ENCODE data around the gene ELAVL4. TPM values are rescaled to one million over a fixed set of nuclear protein-coding genes. Genes with fewer than 3 reads are reported as not detected.

ELAVL4 gene
- total RNA-seq, 4 donors from 2014 or later, result 0.18 TPM; not detected in 3

DNA sequence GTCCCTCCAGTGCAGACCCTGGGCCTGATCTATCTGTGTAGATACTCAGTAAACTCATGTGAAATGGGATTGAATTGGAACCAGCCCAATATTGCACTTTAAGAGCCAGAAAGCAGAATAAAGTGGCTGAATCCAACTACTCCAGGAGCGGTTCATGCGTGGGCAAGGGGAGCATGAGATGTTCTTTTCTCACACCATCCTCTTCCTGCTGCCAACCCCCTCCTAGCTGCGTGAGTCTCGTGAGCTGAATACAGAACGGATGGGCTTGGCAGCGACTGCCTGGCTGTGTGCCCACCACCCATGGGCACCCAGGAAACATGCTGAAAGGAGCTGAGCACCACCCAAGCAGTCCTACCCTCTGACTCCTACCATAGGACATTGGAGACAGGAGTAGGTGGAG lies 128.3 kb downstream of the ELAVL4 start:
- Histone ChIP-seq H3K27ac (no peak overlapping the region), H3K27me3 (no peaks in the 10 kb centered on the region), H3K4me3 (no peak overlapping the region), H3K9me3 (no peaks in the 10 kb centered on the region), H3K36me3 (no peaks in the 10 kb centered on the region), H3K4me1 (no peaks in the 10 kb centered on the region)
- TF ChIP-seq POLR2A (IDR thresholded peaks at IDR 0.05) (no peak), POLR2AphosphoS5 (IDR thresholded peaks at IDR 0.05) (no peak), EP300 (IDR thresholded peaks at IDR 0.05) (no peak)
- TF ChIP-seq, protein P1, sequence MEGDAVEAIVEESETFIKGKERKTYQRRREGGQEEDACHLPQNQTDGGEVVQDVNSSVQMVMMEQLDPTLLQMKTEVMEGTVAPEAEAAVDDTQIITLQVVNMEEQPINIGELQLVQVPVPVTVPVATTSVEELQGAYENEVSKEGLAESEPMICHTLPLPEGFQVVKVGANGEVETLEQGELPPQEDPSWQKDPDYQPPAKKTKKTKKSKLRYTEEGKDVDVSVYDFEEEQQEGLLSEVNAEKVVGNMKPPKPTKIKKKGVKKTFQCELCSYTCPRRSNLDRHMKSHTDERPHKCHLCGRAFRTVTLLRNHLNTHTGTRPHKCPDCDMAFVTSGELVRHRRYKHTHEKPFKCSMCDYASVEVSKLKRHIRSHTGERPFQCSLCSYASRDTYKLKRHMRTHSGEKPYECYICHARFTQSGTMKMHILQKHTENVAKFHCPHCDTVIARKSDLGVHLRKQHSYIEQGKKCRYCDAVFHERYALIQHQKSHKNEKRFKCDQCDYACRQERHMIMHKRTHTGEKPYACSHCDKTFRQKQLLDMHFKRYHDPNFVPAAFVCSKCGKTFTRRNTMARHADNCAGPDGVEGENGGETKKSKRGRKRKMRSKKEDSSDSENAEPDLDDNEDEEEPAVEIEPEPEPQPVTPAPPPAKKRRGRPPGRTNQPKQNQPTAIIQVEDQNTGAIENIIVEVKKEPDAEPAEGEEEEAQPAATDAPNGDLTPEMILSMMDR (IDR thresholded peaks at IDR 0.05), result no peak
- no peak for DNase-seq (ENCODE audit: low spot score in 2 of 2)
- WGBS, result 67% methylated on average over 6 of the region's 6 CpGs

DNA sequence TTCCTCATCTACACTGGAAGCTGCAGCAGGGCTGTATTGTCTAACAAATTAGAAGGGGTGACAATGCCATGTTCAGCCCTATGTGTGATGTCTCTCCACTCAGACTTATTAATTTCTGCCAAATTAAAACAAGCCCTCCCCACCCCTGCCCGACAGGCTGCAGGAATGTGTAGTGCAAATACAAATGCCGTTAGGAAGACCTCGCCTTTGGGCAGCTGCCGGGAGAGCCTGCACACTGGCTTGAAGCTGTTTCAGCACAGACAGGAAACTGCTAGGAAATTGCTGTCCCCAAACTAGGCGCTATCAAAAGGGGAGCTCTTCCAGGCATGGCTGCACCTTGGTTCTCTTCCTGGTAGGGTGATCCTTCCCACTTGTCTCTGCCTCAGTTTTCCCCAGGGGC lies 135.2 kb downstream of the ELAVL4 start:
- no peaks in the 10 kb centered on the region for H3K9me3 ChIP-seq
- H3K4me3 ChIP-seq, result no peak overlapping the region
- TF ChIP-seq POLR2AphosphoS5 (IDR thresholded peaks at IDR 0.05) (no peak), POLR2A (IDR thresholded peaks at IDR 0.05) (no peak), EP300 (IDR thresholded peaks at IDR 0.05) (no peak)
- TF ChIP-seq, protein P1 (IDR thresholded peaks at IDR 0.05), result no peak
- H3K4me1 ChIP-seq, result no peaks in the 10 kb centered on the region
- H3K36me3 ChIP-seq, result no peaks in the 10 kb centered on the region
- no peak for DNase-seq (ENCODE audit: low spot score in 2 of 2)
- no peaks in the 10 kb centered on the region for H3K27me3 ChIP-seq
- WGBS, result 28% methylated on average over 5 of the region's 5 CpGs
- no peak overlapping the region for H3K27ac ChIP-seq

DNA sequence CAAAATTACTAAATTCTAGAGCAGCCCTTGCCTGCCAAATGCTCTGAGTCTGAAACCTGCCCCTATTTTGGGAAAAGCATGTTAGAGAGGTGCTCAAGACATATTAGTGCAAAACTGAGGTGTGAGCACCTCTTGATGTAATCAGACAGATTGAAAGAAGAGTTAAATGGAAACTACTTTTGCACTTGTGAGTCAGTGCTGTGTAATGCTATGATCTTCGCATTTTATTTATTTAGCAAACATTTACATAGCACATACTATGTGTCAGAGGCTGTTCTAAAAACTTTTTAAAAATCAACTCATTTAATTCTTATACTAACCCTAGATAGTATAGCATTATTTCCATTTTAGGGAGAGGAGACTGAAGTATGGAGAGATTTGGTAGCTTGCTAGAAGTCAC lies 138.1 kb downstream of the ELAVL4 start:
- Histone ChIP-seq H3K27ac (no peak overlapping the region), H3K4me1 (no peaks in the 10 kb centered on the region), H3K36me3 (no peaks in the 10 kb centered on the region), H3K27me3 (no peaks in the 10 kb centered on the region), H3K4me3 (no peak overlapping the region), H3K9me3 (no peaks in the 10 kb centered on the region)
- 78% methylated on average over 1 of the region's 1 CpG for WGBS
- DNase-seq (ENCODE audit: low spot score in 2 of 2), result no peak
- TF ChIP-seq, protein P1 (IDR thresholded peaks at IDR 0.05), result no peak
- no peak for TF ChIP-seq EP300 (IDR thresholded peaks at IDR 0.05)
- no peak for TF ChIP-seq POLR2AphosphoS5 (IDR thresholded peaks at IDR 0.05)
- TF ChIP-seq POLR2A (IDR thresholded peaks at IDR 0.05), result no peak

DNA sequence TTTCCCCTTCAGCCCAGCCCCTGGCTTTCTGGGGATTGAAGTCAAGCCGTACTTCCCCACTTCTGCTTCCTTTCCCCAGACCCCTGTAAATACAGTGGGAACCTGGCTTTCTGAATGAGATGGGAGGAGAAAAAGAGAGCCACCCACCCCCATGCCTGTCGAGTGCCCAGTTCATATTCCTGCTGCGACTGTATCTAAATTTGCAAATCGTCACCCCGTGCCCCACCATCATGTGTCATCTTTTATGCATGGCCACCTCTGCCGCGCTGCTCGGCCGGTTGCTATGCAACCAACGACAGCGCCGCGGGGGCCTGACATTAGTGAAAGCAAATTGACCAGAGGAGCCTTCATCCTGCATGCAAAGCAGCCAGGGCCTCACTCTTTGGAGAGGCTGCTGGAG lies 143.0 kb downstream of the ELAVL4 start:
- 5% methylated on average over 13 of the region's 13 CpGs for WGBS
- Histone ChIP-seq H3K4me1 (no peaks in the 10 kb centered on the region), H3K27ac (no peak overlapping the region), H3K9me3 (no peaks in the 10 kb centered on the region), H3K4me3 (no peak overlapping the region), H3K27me3 (no peaks in the 10 kb centered on the region), H3K36me3 (no peaks in the 10 kb centered on the region)
- no peak for DNase-seq (ENCODE audit: low spot score in 2 of 2)
- TF ChIP-seq, protein P1 (IDR thresholded peaks at IDR 0.05), result no peak
- TF ChIP-seq POLR2A (IDR thresholded peaks at IDR 0.05) (no peak), POLR2AphosphoS5 (IDR thresholded peaks at IDR 0.05) (no peak), EP300 (IDR thresholded peaks at IDR 0.05) (no peak)

DNA sequence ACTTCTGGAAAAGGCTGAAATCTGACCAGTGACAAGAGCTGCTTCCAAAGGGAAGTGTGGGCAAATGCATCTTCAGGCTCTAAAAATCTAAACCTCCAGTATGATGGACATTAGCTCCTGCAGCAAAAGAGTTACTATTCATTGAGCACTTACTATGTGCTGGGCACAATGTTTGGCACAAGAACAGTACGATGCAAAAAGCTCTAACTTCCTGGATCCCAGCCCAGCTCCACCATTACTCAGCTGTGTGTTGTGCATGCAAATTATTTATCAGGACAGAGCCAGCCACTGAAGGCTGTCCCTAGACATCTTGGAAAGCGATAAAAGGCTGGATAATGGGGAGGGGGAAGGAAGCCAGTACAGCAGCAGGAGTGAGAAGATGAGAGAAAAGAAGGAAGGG lies 143.5 kb downstream of the ELAVL4 start:
- TF ChIP-seq EP300 (IDR thresholded peaks at IDR 0.05), result no peak
- TF ChIP-seq POLR2A (IDR thresholded peaks at IDR 0.05), result no peak
- TF ChIP-seq, protein P1 (IDR thresholded peaks at IDR 0.05), result no peak
- TF ChIP-seq POLR2AphosphoS5 (IDR thresholded peaks at IDR 0.05), result no peak

More for the DNA sequence above, 143.5 kb downstream of the ELAVL4 start:
- Histone ChIP-seq H3K9me3 (no peaks in the 10 kb centered on the region), H3K27me3 (no peaks in the 10 kb centered on the region), H3K4me1 (no peaks in the 10 kb centered on the region), H3K27ac (no peak overlapping the region), H3K36me3 (no peaks in the 10 kb centered on the region), H3K4me3 (no peak overlapping the region)
- 60% methylated on average over 2 of the region's 2 CpGs for WGBS
- DNase-seq (ENCODE audit: low spot score in 2 of 2), result no peak

Other genes with a start within 250 kb of the ELAVL4 start
- 1 to 10 TPM in 2 of 4 donors, under 1 TPM in 1, not detected in 1; 0.19 to 1.0 (median 1.0) TPM for gene AGBL4, start 85.0 kb upstream of the ELAVL4 start, total RNA-seq